ENCODE results near the gene TTLL10.

DNA sequence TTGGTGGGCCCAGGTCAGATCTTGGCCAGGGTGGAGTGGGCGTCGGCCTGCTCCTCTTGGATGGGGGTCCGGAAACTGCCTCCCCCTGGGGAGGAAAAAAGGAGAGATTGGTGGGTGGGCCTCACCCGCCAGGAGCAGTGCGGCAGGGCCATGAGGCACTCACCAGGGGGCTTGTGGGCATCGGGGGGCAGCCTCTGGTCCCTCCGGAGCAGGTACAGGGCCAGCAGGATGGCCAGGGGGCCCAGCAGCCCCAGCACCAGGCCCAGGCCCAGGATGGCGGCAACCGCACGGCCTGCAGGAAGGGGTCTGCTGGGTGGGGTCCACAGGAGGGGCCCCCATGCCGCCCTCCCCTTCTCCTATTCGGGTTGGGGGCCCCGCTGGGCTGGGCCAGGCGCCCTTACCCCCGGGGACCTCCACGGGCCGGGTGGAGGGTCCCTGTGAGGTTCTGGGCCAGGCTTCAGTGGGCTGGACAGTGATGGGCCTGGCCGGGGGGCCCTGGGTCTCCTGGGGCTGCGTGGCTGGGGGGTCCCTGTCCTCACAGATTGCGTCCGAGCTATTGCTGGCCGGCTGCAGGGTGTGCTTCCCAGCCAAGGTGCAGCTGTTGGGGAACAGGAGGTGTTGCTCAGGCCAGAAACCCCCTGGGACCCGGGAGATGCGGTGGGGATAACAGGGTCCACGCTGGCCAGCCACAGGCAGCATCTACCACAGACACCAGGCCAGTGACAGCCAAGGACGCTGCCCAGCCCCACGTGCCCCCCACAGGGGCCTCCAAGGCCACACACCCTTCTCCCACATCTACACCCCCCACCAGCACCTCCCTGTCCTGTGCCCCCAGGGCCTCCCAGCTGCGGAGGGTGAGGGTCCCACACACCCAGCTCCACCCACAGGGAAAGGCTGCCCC is 38.1 kb downstream of the TTLL10 start:
- TF ChIP-seq SP1 (IDR thresholded peaks at IDR 0.05) = no peak
- TF ChIP-seq ZNF384 (IDR thresholded peaks at IDR 0.05) = no peak

Measured in HEK293T (cell line).